ENCODE measurements around the gene ANKRD13D. TPM values are rescaled to one million over a fixed set of nuclear protein-coding genes. Genes with fewer than 3 reads are reported as not detected.

Gene ANKRD13D
- total RNA-seq, 8 experiments from 2014 or later: 14.5 to 43.1 (median 32.9) TPM

DNA sequence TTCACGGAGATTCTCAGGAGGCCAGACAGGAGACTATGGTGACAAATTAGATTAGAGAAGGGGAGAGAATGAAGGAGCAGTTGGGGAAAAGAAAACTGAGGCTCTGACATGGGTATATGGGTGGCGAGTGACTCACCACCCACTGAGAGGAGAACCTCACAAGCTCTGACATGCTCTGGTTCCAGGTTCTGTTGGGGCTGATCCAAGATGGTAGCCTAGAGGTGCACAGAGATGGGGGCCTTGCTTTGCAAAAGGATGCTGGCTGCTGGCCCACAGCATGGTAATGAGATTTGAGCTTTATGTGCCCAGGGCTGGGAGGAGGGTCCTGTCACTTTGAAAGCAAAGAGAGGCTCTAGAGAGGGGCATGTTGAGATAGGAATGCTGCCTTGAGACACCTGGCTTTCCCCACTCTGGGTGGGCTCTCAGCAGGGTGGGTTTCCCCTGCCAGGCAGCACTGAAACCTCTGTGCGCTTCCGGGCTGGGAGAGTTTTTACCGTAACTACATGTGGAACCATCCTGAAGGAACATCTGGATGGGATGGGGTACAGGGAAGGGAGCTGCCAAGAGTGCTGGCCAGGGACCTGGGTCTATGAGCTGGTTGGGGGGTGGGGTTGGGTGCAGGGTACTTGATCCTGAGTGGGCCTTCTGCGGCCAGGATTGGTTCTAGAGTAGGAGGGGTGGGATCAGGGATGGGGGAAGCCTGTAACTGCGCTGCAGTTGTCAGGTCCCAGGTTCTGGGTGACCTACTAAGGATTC is 24.0 kb upstream of the ANKRD13D start:
- Histone ChIP-seq H3K4me3 (no peak overlapping the region), H3K4me1 (replicated peaks in 1 of 2) (peaks cover 21 to 27% of the 10 kb centered on the region in 2 donors), H3K27ac (no peak overlapping the region)
- 73 to 90% (median 83%) methylated on average over 1 to 2 of the region's 7 CpGs; no CpG with 5 or more reads in 5 of the 10 experiments for WGBS, 10 experiments
- no peak for ATAC-seq (replicated peaks in 6 of 8)
- in situ Hi-C loops (cut with MboI; ENCODE audit: low pct_unique_long_range_greater_than_20kb in 2 of 9, low sequenced_read_pairs in 9 of 9, unreplicated experiment in 9 of 9): loop anchor here in 1 of 9 experiments (10.0 kb wide), 1 partner anchor 50 kb away; no protein-coding TSS in a partner anchor

DNA sequence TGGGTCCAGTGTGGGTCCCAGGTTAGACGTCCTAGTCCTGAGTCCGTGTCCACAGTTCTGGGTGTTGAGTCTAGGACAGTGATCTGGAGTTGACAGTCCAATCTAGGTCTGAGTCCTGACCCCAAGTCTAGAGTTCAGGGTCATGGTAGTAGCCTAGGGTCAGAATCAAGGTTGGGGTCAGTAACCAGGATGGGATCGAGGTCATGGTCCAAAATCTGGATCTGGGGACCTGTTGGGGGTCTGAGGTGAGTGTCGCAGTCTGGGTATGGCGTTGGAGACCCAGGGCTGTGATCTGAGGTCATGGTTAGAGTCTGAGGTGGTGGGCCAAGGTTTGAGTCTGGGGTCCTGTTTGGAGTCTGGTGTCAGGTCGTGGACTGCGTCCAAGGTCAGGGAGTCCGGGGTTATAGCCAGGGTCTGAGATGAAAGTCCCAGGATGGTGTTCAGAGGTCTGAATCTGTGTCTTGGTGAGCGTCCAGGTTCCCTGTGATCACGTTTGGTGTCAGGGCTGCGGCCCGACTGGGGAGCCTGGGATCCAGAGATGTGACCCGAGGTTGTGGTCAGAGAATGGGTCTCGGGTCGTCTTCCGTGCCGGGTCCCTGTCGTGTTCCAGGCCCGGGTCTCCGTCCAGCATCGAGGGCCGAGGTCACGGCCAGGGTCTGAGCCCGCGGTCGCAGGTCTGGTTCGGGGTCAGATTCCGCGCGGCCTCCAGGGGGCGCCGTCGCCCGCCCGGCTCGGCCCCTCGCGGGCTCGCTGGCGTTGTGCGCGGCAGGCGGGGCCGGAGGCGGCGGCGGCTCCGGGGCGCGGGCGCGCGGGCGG is 23.3 kb upstream of the ANKRD13D start:
- WGBS, 10 experiments: 0 to 66% (median 40%) methylated on average over 1 to 14 of the region's 54 CpGs; no CpG with 5 or more reads in 3 of the 10 experiments
- Histone ChIP-seq H3K4me1 (replicated peaks in 1 of 2) (peaks cover 27 to 35% of the 10 kb centered on the region in 2 donors), H3K4me3 (peak overlapping the region; percentile 70 to 100 (median 85)), H3K27ac (peak overlapping the region; percentile 65 to 88)
- in situ Hi-C loops (cut with MboI; ENCODE audit: low pct_unique_long_range_greater_than_20kb in 2 of 9, low sequenced_read_pairs in 9 of 9, unreplicated experiment in 9 of 9): loop anchor here in 1 of 9 experiments (10.0 kb wide), 1 partner anchor 49 kb away; no protein-coding TSS in a partner anchor
- ATAC-seq (replicated peaks in 6 of 8): peak; percentile 59 to 67 (median 64)

DNA sequence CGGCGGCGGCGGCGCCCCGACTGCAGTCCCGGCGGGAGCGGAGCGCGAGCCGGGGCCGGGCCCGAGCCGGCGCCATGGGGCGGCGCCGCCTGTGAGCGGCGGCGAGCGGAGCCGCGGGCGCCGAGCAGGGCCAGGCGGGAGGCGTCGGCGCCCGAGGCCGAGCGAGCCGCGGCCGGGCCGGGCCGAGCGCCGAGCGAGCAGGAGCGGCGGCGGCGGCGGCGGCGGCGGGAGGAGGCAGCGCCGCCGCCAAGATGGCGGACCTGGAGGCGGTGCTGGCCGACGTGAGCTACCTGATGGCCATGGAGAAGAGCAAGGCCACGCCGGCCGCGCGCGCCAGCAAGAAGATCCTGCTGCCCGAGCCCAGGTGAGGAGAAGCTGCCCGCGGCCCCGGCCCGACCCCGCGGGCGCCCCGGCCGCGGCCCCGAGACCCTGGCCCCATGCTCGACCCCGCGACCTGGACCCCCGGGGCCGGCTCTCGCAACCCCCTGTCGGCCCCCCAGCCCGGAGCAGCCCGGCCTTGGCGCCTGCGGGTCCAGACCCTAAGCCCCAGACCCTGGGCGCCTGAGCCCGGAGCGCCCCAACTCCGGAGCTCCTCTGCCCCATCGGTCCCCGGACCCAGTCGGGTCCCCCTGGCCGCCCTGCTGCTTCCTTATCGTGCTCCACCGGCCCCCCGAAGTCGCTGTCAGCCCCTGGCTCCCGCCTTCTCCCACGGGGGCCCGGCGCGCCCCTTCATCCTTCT is 22.5 kb upstream of the ANKRD13D start, which contains the start of gene GRK2:
Gene GRK2, plus strand, starts transcription at position 25 of the 739 bp plus-strand sequence. Its CDS starts 227 bp downstream, at position 252.
- ATAC-seq (replicated peaks in 6 of 8): peak; percentile 43 to 56 (median 48)
- in situ Hi-C loops (cut with MboI; ENCODE audit: low pct_unique_long_range_greater_than_20kb in 2 of 9, low sequenced_read_pairs in 9 of 9, unreplicated experiment in 9 of 9): loop anchor here in 1 of 9 experiments (10.0 kb wide), 1 partner anchor 48 kb away; no protein-coding TSS in a partner anchor
- no CpG with 5 or more reads among the region's 103 CpGs for WGBS, 10 experiments
- peak within 1 kb of the TSS; percentile 70 to 100 (median 85) for H3K4me3 ChIP-seq
- H3K27ac ChIP-seq: peak within 1 kb of the TSS; percentile 65 to 88
- peaks cover 27 to 32% of the 10 kb centered on the region in 2 donors for H3K4me1 ChIP-seq (replicated peaks in 1 of 2)

DNA sequence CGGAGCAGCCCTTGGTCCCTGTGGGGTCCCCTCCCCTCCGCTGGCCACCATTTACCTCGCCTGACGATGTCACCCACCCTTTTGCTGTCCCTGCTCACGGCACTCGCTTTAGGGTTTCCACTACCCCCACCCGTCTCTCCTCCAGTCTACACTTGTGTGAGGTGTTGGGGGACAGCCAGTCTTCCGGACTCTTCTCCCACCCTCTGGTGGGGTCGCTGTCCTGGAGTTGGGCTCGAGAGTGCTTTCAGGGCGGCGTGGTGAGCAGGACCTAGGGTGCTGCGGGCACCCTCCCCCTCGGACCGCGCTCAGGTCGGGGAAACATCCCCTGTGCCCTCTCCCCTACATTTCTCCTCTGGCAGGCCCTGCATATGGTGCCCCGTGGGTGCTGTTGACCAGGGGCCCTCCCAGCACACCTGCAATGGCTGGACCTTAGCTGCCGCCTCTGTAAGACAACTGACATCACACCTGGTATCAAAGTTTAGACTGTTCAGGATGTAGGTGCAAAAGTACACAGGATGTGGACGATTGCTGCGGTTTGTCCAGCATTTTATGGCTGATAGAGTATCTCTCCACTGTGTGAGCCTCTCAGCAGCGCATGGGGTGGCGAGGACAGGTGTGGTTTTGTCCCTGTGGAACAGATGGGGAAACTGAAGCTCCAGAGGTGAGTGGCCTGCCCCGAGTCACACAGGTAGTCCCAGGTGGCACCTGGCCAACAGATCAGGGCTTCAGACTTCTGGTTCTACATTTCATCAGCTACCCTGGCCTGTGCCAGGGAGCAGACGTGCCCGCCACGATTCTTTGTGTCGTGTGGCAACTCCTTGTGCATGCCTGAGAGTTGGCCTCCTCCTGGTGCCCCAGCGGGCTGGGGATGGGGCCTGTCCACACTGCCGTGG is 21.7 kb upstream of the ANKRD13D start:
- peak overlapping the region; percentile 70 to 100 (median 85) for H3K4me3 ChIP-seq
- 27 to 94% (median 70%) methylated on average over 1 to 7 of the region's 30 CpGs; no CpG with 5 or more reads in 5 of the 10 experiments for WGBS, 10 experiments
- H3K4me1 ChIP-seq (replicated peaks in 1 of 2): peaks cover 27 to 32% of the 10 kb centered on the region in 2 donors
- H3K27ac ChIP-seq: peak overlapping the region in 1 of 2 donors; percentile 88
- in situ Hi-C loops (cut with MboI; ENCODE audit: low pct_unique_long_range_greater_than_20kb in 2 of 9, low sequenced_read_pairs in 9 of 9, unreplicated experiment in 9 of 9): loop anchor here in 1 of 9 experiments (10.0 kb wide), 1 partner anchor 47 kb away; no protein-coding TSS in a partner anchor
- ATAC-seq (replicated peaks in 6 of 8): peak in 5 of 8 experiments; percentile 0 to 17 (median 12)

DNA sequence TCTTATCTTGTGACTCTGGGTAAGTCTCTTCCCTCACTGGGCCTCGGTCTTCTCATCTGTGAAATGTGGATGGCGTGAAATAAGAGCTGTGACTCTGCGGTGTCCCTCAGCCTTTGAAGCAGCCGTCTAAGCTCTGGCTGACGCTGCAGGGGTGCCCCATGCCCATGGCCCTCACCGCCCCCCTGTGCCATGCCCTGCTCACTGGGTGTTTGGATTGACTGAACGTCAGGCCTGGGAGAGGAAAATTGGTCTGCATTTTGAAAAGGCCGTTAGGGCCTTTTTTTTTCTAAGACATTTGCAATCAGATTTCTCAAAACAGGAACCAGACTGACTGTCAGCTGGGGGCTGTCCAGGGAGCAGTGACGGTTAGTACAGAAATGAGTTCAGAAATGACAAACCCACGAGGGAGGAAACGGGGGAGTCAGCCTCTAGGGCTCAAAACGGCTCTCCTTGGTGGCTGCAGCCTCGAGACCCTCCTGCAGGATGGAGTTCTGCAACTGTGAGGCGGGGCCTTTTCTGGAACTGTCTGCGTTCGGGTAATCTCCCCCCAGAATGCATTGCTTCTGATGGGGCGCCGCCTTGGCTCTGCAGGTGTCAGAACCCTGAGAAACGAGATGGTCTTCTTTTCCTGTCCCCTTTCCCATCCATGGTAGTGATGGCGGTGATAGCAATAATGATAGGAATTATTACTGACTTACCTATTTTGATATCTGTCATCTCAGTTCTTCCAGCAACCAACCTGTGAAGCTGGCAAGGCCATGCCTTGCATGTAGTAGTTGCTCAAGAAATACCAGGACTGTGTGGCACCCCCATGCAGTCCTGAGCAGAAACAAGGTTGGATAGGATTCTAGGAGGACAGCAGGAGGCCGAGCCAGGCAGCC is 20.8 kb upstream of the ANKRD13D start:
- Histone ChIP-seq H3K27ac (no peak overlapping the region), H3K4me3 (peak overlapping the region in 1 of 5 donors; percentile 6), H3K4me1 (replicated peaks in 1 of 2) (peaks cover 27 to 28% of the 10 kb centered on the region in 2 donors)
- in situ Hi-C loops (cut with MboI; ENCODE audit: low pct_unique_long_range_greater_than_20kb in 2 of 9, low sequenced_read_pairs in 9 of 9, unreplicated experiment in 9 of 9): loop anchor here in 1 of 9 experiments (10.0 kb wide), 1 partner anchor 46 kb away; no protein-coding TSS in a partner anchor
- ATAC-seq (replicated peaks in 6 of 8): no peak
- 73 to 96% (median 89%) methylated on average over 1 to 9 of the region's 21 CpGs; no CpG with 5 or more reads in 2 of the 10 experiments for WGBS, 10 experiments

DNA sequence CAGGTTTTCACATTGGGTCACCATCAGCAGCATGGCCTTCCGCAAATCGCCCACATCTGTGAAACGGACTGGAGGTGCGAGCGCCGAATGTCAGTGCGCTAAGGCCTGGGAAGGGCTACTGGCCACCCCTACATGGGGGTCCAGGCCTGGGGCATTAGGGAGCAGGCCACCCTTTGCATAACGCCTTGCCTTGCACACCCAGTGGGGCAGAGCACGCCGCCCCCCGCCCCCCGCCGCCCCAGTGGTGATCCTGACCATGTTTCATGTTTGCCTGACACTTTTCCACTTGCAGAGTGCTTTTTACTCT is 20.2 kb upstream of the ANKRD13D start:
- Histone ChIP-seq H3K4me1 (replicated peaks in 1 of 2) (peaks cover 27 to 28% of the 10 kb centered on the region in 2 donors), H3K27ac (no peak overlapping the region), H3K4me3 (no peak overlapping the region)
- WGBS, 10 experiments: 100% methylated on average over 2 of the region's 13 CpGs; no CpG with 5 or more reads in 8 of the 10 experiments
- no peak for ATAC-seq (replicated peaks in 6 of 8)
- in situ Hi-C loops (cut with MboI; ENCODE audit: low pct_unique_long_range_greater_than_20kb in 2 of 9, low sequenced_read_pairs in 9 of 9, unreplicated experiment in 9 of 9): loop anchor here in 1 of 9 experiments (10.0 kb wide), 1 partner anchor 46 kb away; no protein-coding TSS in a partner anchor

DNA sequence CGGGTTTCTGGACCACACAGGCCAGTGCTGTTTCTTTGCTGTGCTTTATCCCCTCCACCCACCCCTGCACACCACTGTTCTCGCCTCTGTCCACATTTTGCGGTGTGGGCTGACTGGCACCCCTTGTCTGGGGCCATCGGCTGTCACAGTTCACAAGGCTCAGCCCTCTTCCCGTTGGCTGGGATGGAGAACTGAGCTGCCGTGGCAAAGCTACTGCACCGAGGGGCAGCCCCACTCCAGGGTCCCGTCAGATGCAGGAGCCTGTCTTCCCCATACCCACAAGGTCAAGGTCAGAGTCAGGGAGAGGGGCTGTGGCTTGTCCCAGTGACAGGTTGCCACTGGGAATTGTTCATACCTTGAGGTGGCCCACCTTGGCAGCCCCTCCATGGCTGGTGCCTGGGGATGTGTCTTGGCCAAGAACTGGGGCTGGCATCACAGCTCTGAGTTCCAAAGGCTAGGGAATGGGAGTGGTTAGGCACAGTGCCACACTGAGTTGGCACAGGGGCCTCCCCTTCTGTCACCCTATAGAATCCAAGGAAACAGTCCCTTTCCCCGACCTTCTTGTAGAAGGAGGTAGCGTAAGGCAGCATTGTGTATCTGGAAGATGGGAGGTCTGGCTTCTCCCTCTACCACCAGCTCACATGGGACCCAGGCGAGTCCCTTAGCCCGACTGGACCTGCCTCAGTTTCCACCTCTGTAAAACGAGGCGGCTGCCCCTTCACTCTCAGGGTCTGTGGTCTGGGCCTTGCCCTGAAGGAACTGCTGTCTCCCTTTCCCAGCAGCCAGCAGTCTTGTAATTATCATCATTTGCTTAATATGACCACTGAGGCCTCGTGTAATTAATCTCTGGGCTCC is 19.5 kb upstream of the ANKRD13D start:
- WGBS, 10 experiments: 30 to 80% (median 46%) methylated on average over 1 to 9 of the region's 15 CpGs; no CpG with 5 or more reads in 3 of the 10 experiments
- no peak for ATAC-seq (replicated peaks in 6 of 8)
- Histone ChIP-seq H3K4me1 (replicated peaks in 1 of 2) (peaks cover 27 to 28% of the 10 kb centered on the region in 2 donors), H3K4me3 (peak overlapping the region in 2 of 5 donors; percentile 2 to 13), H3K27ac (no peak overlapping the region)
- in situ Hi-C loops (cut with MboI; ENCODE audit: low pct_unique_long_range_greater_than_20kb in 2 of 9, low sequenced_read_pairs in 9 of 9, unreplicated experiment in 9 of 9): loop anchor here in 1 of 9 experiments (10.0 kb wide), 1 partner anchor 45 kb away; no protein-coding TSS in a partner anchor

DNA sequence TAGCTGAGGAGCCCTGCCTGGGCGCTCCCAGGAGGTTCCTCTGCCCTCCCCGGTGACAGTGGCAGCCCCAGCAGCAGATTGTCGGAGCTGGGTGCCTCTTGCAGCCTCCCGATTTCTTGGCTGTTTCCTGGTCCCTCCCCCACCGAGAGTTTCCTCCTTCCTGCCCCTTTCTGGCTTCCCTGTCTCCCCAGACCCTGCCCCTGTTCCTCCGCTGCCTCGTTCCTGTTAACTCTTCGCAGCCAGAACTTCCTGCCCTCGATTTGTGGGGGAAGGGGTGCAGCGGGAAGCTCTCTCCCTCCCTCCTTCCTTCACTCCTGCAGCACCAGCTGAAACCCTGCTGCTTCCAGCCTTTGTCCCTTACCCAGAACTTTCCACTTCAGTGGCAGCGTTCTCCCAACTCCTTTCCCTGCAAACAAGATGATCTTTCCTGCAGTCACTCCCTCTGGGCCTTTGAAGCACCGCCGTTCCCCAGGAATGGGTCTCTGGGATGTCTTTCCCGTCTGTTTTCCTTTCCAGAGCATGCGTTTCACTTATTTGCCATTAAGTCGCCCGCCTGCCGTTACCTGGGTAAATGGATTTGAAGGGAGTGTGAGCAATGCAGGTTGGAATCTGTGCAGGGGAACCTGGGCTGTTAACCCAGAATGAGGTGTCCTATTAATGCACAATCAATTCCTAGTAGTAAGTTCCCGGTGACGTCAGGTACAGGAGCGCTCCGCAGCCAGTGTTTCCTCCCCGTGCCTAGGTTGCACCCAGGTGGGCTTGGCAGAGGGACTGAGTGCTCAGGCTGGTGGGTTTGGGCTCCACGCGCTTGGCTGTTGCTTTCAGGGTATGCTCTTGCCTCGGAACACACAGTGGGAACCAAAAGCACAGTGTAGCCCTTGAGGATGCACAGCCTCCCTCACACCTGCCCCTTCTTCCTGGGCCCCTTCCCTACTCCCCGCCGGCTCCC is 18.6 kb upstream of the ANKRD13D start:
- in situ Hi-C loops (cut with MboI; ENCODE audit: low pct_unique_long_range_greater_than_20kb in 2 of 9, low sequenced_read_pairs in 9 of 9, unreplicated experiment in 9 of 9): no loop called here
- Histone ChIP-seq H3K4me1 (replicated peaks in 1 of 2) (peaks cover 27 to 28% of the 10 kb centered on the region in 2 donors), H3K27ac (no peak overlapping the region), H3K4me3 (peak overlapping the region in 2 of 5 donors; percentile 2 to 13)
- WGBS, 10 experiments: 20 to 90% (median 61%) methylated on average over 2 to 9 of the region's 28 CpGs; no CpG with 5 or more reads in 4 of the 10 experiments
- peak in 4 of 8 experiments; percentile 13 to 24 (median 16) for ATAC-seq (replicated peaks in 6 of 8)

DNA sequence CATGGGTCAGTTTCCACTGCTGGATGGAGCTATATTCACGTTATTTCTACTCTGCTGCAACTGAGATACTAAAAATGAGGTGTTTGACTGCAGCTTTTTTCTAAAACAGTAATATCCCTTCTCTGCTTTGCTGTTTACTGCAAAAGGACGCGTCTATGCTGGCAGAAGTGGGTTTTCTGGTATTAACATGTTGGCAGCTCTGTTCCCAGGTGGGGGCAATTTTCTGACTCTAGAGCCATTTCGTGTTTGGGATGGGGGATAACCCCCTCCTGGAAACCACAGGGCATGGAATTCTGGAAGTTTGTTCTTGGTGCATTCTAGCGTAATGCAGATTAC is 17.9 kb upstream of the ANKRD13D start:
- Histone ChIP-seq H3K27ac (no peak overlapping the region), H3K4me1 (replicated peaks in 1 of 2) (peaks cover 25 to 28% of the 10 kb centered on the region in 2 donors), H3K4me3 (no peak overlapping the region)
- ATAC-seq (replicated peaks in 6 of 8): no peak
- in situ Hi-C loops (cut with MboI; ENCODE audit: low pct_unique_long_range_greater_than_20kb in 2 of 9, low sequenced_read_pairs in 9 of 9, unreplicated experiment in 9 of 9): no loop called here
- WGBS, 10 experiments: 40 to 100% (median 97%) methylated on average over 1 to 5 of the region's 5 CpGs; no CpG with 5 or more reads in 3 of the 10 experiments

Data from motor neuron (in vitro differentiated cells).